Immature natural killer cell (primary cell): Measurements from ENCODE around the gene AGPAT3. TPM values are rescaled to one million over a fixed set of nuclear protein-coding genes. Genes with fewer than 3 reads are reported as not detected.
"Not testable (repeated sequence)": the region's sequence is repeated elsewhere in the genome, so short reads cannot be mapped to it uniquely, and the experiment has no call there.

Source experiments
- DNase-seq, 3 donors: peaks; one replicate each; pipeline ENCODE4 v3.0.0; 2022; ENCODE audit warnings: mixed read lengths in 1 of 3
- H3K27ac Mint-ChIP-seq, 6 donors: one replicate each; pipeline ENCODE4 v1.8.0; 2020; ENCODE audit warnings: mixed read lengths in 6 of 6, mild to moderate bottlenecking in 5 of 6, inconsistent platforms in 4 of 6, moderate library complexity in 3 of 6
- H3K27me3 Mint-ChIP-seq, 3 donors: one replicate each; pipeline ENCODE4 v1.8.0; 2020 to 2021; ENCODE audit warnings: low read depth in 3 of 3, mild to moderate bottlenecking in 3 of 3, mixed read lengths in 3 of 3, moderate library complexity in 3 of 3, inconsistent platforms in 1 of 3
- H3K36me3 Mint-ChIP-seq, 3 donors: one replicate each; pipeline ENCODE4 v1.8.0; 2020; ENCODE audit warnings: mixed read lengths in 3 of 3, inconsistent platforms in 2 of 3, mild to moderate bottlenecking in 2 of 3
- H3K4me1 Mint-ChIP-seq, 2 donors: one replicate each; pipeline ENCODE4 v1.8.0; 2020; ENCODE audit warnings: inconsistent platforms in 2 of 2, mild to moderate bottlenecking in 2 of 2, mixed read lengths in 2 of 2, moderate library complexity in 1 of 2
- H3K4me3 Mint-ChIP-seq, 5 donors: one replicate each; pipeline ENCODE4 v1.8.0; 2020; ENCODE audit warnings: mild to moderate bottlenecking in 5 of 5, mixed read lengths in 5 of 5, inconsistent platforms in 3 of 5, moderate library complexity in 3 of 5
- H3K9me3 Mint-ChIP-seq, 6 donors: one replicate each; pipeline ENCODE4 v1.8.0; 2020; ENCODE audit warnings: mild to moderate bottlenecking in 6 of 6, mixed read lengths in 6 of 6, inconsistent platforms in 4 of 6, moderate library complexity in 3 of 6
- polyA plus RNA-seq, 3 donors: library from polyadenylated mRNA; unstranded; fragments of 300-500 nt; fragmentation: Illumina TruSeq; gene quantifications; one replicate each; pipeline ENCODE4 v1.2.3, GENCODE V29; 2021

Gene AGPAT3
- polyA plus RNA-seq, 3 donors from 2014 or later, result 5.6 to 11.8 (median 9.5) TPM

DNA sequence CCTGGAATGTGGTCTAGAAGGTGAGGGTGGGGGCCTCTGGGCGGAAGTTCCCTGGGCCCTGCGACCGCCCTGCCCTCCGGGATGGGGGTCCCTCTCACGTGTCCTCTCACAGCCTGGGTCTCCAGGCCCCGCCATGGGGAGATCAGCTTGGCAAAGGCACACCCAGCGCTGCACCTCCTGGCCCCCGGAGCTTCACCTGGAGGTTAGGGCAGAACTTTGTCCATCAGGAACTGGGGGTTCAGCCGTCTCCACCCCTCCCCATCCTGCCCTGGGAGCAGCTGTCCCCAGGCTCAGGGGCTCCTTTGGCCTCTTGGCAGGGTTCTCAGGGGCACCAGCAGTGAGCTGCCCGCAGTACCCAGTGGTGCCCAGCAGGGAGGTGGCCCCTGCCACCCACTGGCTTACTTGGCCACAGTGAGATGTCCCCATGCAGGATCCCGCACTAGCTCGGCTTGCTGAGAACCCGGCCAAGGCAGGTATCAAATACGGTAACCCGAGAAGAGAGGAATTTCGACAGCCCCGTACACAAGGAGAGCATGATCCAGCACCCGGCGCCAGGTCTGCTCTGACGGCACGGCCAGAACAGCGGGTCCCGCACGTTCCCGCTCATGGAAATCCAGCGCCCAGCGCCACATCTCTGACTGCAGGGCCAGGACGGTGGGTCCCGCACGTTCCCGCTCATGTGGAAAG is 38.9 kb upstream of the AGPAT3 start:
- no peaks in the 10 kb centered on the region for H3K4me1 Mint-ChIP-seq
- peaks cover 0 to 6% (median 4%) of the 10 kb centered on the region in 3 donors for H3K27me3 Mint-ChIP-seq
- H3K27ac Mint-ChIP-seq, result no peak overlapping the region
- H3K9me3 Mint-ChIP-seq, result no peaks in the 10 kb centered on the region
- H3K36me3 Mint-ChIP-seq, result no peaks in the 10 kb centered on the region
- H3K4me3 Mint-ChIP-seq, result no peak overlapping the region
- DNase-seq, result no peak

DNA sequence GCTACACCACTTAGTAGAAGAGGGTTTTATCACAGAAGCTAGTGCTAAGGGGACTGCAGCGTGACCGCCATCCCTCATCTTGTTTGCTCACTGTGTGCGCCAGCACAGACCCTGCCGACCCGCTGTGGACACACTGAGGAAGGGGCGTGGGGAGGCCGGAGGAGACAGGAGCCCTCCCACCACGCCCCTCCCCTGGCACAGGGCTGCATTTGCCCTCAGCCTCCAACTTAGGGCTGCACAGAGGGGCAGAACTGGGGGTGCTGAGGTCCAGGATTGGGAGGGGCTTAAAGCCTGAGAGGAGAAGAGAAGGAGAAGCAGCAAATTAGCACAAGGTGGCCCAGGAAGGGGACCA is 38.4 kb upstream of the AGPAT3 start:
- Mint-ChIP-seq H3K4me3 (no peak overlapping the region), H3K36me3 (no peaks in the 10 kb centered on the region), H3K27ac (no peak overlapping the region), H3K9me3 (no peaks in the 10 kb centered on the region), H3K27me3 (peaks cover 0 to 6% (median 4%) of the 10 kb centered on the region in 3 donors), H3K4me1 (no peaks in the 10 kb centered on the region)
- DNase-seq, result no peak

DNA sequence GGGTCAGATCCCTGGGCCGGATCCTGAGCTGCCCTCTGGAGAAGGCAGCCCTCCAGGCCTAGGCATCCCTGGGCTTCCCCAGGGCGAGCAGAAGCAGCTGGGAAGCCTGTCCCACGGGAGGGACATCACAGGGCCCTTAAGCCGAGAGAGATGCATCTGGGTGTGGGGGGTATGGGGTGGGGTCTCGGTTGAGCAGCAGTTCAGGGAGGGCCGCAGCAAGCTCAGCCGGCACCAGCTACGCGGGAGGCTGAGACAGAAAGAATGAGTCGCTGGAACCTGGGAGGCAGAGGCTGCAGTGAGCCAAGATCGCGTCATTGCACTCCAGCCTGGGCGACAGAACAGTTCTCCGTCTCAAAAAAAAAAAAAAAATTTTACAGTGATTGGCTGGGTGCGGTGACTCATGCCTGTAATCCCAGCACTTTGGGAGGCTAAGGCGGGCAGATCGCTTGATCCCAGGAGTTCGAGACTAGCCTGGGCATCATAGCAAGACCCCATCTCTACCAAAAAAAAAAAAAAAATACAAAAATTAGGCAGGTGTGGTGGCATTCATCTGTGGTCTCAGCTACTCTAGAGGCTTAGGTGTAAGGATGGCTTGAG is 37.9 kb upstream of the AGPAT3 start:
- Mint-ChIP-seq H3K4me1 (no peaks in the 10 kb centered on the region), H3K27ac (no peak overlapping the region), H3K9me3 (no peaks in the 10 kb centered on the region), H3K36me3 (no peaks in the 10 kb centered on the region), H3K27me3 (peaks cover 0 to 6% (median 4%) of the 10 kb centered on the region in 3 donors), H3K4me3 (no peak overlapping the region)
- DNase-seq, result no peak

GRCh38 chr21:43829161-43829560 is 35.9 kb upstream of the AGPAT3 start:
- Mint-ChIP-seq H3K27me3 (peaks cover 0 to 7% (median 7%) of the 10 kb centered on the region in 3 donors), H3K4me1 (no peaks in the 10 kb centered on the region), H3K9me3 (no peaks in the 10 kb centered on the region), H3K36me3 (no peaks in the 10 kb centered on the region), H3K27ac (no peak overlapping the region), H3K4me3 (no peak overlapping the region)
- DNase-seq, result no peak

- Mint-ChIP-seq H3K27ac (no peak overlapping the region), H3K4me1 (peaks cover 2 to 3% of the 10 kb centered on the region in 2 donors), H3K4me3 (no peak overlapping the region), H3K9me3 (no peaks in the 10 kb centered on the region), H3K27me3 (peaks cover 2 to 9% (median 8%) of the 10 kb centered on the region in 3 donors), H3K36me3 (no peaks in the 10 kb centered on the region)
- no peak for DNase-seq
These were observed 35.4 kb upstream of the AGPAT3 start for GRCh38 chr21:43829575-43830119.

GRCh38 chr21:43832158-43832550 is 32.9 kb upstream of the AGPAT3 start:
- H3K27me3 Mint-ChIP-seq, result peaks cover 6 to 14% (median 10%) of the 10 kb centered on the region in 3 donors
- no peak overlapping the region for H3K4me3 Mint-ChIP-seq
- DNase-seq, result no peak

GRCh38 chr21:43832648-43833047 is 32.4 kb upstream of the AGPAT3 start:
- H3K4me3 Mint-ChIP-seq, result no peak overlapping the region
- no peaks in the 10 kb centered on the region for H3K36me3 Mint-ChIP-seq
- H3K9me3 Mint-ChIP-seq, result no peaks in the 10 kb centered on the region
- no peak overlapping the region for H3K27ac Mint-ChIP-seq
- peaks cover 10 to 14% (median 10%) of the 10 kb centered on the region in 3 donors for H3K27me3 Mint-ChIP-seq
- peaks cover 11 to 13% of the 10 kb centered on the region in 2 donors for H3K4me1 Mint-ChIP-seq
- DNase-seq, result no peak

More at GRCh38 chr21:43832158-43832550, 32.9 kb upstream of the AGPAT3 start:
- H3K4me1 Mint-ChIP-seq, result peaks cover 11 to 13% of the 10 kb centered on the region in 2 donors
- H3K36me3 Mint-ChIP-seq, result no peaks in the 10 kb centered on the region
- H3K27ac Mint-ChIP-seq, result no peak overlapping the region
- no peaks in the 10 kb centered on the region for H3K9me3 Mint-ChIP-seq

GRCh38 chr21:43834146-43834905 is 30.7 kb upstream of the AGPAT3 start:
- peaks cover 12 to 21% (median 14%) of the 10 kb centered on the region in 3 donors for H3K27me3 Mint-ChIP-seq
- H3K4me3 Mint-ChIP-seq, result peak overlapping the region in 3 of 5 donors; percentile 47 to 80 (median 63)
- H3K36me3 Mint-ChIP-seq, result no peaks in the 10 kb centered on the region
- no peak overlapping the region for H3K27ac Mint-ChIP-seq
- no peaks in the 10 kb centered on the region for H3K9me3 Mint-ChIP-seq
- peak in 2 of 3 donors; percentile 8 to 25 for DNase-seq
- peaks cover 11 to 13% of the 10 kb centered on the region in 2 donors for H3K4me1 Mint-ChIP-seq

DNA sequence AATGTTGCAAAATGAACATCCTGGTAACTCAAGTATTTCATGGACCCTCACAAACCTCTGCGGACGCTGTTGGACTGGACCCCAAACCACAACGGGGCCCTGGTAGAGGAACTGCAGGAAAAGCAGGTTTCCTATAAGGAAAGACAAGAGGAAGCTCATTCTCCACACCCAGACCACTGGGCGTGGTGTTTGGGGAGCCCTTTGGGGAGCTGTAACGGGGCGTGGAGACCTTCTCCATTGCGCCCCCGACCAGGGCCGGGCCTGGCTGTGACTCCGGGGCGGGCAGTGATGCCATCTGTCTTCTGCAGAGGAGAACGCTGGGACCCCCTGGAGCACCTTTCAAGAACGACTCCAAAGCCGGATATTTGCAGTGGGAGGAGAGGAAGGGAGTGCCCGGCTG is 30.0 kb upstream of the AGPAT3 start:
- H3K27ac Mint-ChIP-seq, result no peak overlapping the region
- peaks cover 11 to 21% (median 12%) of the 10 kb centered on the region in 3 donors for H3K27me3 Mint-ChIP-seq
- H3K9me3 Mint-ChIP-seq, result no peaks in the 10 kb centered on the region
- H3K36me3 Mint-ChIP-seq, result no peaks in the 10 kb centered on the region
- peak overlapping the region in 2 of 5 donors; percentile 63 to 80 for H3K4me3 Mint-ChIP-seq
- H3K4me1 Mint-ChIP-seq, result peaks cover 11 to 13% of the 10 kb centered on the region in 2 donors
- no peak for DNase-seq

DNA sequence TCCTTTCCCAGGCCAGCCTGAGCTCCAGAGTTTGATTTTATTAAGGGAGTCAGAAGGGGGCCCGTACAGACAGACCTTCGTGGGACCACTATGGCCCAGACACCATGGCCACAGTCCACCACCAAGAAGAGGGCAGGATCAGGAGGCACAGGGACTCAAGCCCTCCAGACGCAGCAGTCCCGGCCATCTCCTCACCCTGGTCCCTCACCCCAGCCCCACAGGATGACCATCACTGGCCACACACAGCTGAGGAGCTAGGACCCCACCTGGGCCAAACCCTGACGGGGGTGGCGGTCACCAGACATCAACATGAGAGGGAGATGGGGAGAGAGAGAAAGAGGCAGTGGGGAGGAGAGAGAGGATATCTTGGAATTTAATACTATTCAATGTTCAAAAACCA is 29.2 kb upstream of the AGPAT3 start:
- Mint-ChIP-seq H3K27ac (no peak overlapping the region), H3K9me3 (no peaks in the 10 kb centered on the region), H3K36me3 (no peaks in the 10 kb centered on the region), H3K4me3 (no peak overlapping the region), H3K27me3 (peaks cover 9 to 23% (median 9%) of the 10 kb centered on the region in 3 donors), H3K4me1 (peaks cover 11 to 13% of the 10 kb centered on the region in 2 donors)
- no peak for DNase-seq

GRCh38 chr21:43836616-43837015 is 28.4 kb upstream of the AGPAT3 start:
- Mint-ChIP-seq H3K9me3 (no peaks in the 10 kb centered on the region), H3K4me1 (peaks cover 11 to 13% of the 10 kb centered on the region in 2 donors), H3K36me3 (no peaks in the 10 kb centered on the region), H3K4me3 (no peak overlapping the region), H3K27me3 (peaks cover 8 to 24% (median 8%) of the 10 kb centered on the region in 3 donors), H3K27ac (no peak overlapping the region)
- no peak for DNase-seq

- peaks cover 7 to 12% of the 10 kb centered on the region in 2 donors for H3K4me1 Mint-ChIP-seq
- no peaks in the 10 kb centered on the region for H3K36me3 Mint-ChIP-seq
- no peak overlapping the region for H3K4me3 Mint-ChIP-seq
- H3K27ac Mint-ChIP-seq, result no peak overlapping the region
- no peaks in the 10 kb centered on the region for H3K9me3 Mint-ChIP-seq
- DNase-seq, result no peak
- peaks cover 2 to 22% (median 5%) of the 10 kb centered on the region in 3 donors for H3K27me3 Mint-ChIP-seq
These were observed 24.8 kb upstream of the AGPAT3 start for GRCh38 chr21:43840259-43840658.

GRCh38 chr21:43842742-43843141 is 22.3 kb upstream of the AGPAT3 start:
- Mint-ChIP-seq H3K4me3 (peak overlapping the region in 2 of 5 donors; percentile 0 to 35), H3K36me3 (no peaks in the 10 kb centered on the region), H3K27me3 (peaks cover 0 to 17% (median 2%) of the 10 kb centered on the region in 3 donors), H3K4me1 (peaks cover 5 to 8% of the 10 kb centered on the region in 2 donors), H3K9me3 (no peaks in the 10 kb centered on the region), H3K27ac (peak overlapping the region in 1 of 6 donors; percentile 67)
- DNase-seq, result no peak

DNA sequence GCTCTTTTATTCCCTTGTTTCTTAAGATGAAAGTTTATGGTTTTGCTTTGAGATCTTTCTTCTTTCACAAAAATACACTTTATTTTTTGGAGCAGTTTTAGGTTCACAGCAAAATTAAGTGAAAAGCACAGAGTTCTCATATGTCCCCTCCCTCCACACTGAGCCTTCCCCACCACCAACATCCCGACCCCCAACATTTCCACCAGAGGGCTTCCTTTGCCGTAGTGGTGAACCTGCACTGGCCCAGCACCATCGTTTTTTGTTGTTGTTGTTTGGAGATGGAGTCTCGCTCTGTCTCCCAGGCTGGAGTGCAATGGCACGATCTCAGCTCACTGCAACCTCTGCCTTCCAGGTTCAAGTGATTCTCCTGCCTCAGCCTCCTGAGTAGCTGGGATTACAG is 20.1 kb upstream of the AGPAT3 start:
- H3K27me3 Mint-ChIP-seq, H3K4me3 Mint-ChIP-seq, H3K27ac Mint-ChIP-seq, H3K36me3 Mint-ChIP-seq, DNase-seq, H3K9me3 Mint-ChIP-seq, H3K4me1 Mint-ChIP-seq: not testable (repeated sequence)
